GM18951 (cell line): ENCODE data around the gene NR3C1.

ENCODE experiments used
- POLR2A ChIP-seq: IDR thresholded peaks from 4 replicates; pipeline ENCODE4 v1.6.1; 2011; ENCODE audit warnings: mild to moderate bottlenecking; ENCODE audit not compliant: insufficient read length, insufficient read depth; ENCODE audit errors: extremely low read depth
- in situ Hi-C: fragments of 300-500 bp; cut with MboI; formaldehyde crosslinking; loops from one replicate; pipeline ENCODE4 v1.12.0; 2022; ENCODE audit warnings: low sequenced_read_pairs, mixed read lengths, inconsistent platforms; ENCODE audit not compliant: unreplicated experiment

NR3C1 gene

GRCh38 chr5:143271431-143271830, 132.1 kb downstream of the NR3C1 start:
- TF ChIP-seq POLR2A: no peak
- in situ Hi-C loops: no loop called here

GRCh38 chr5:143268388-143268787, 135.1 kb downstream of the NR3C1 start:
- in situ Hi-C loops: no loop called here
- no peak for TF ChIP-seq POLR2A

- in situ Hi-C loops: no loop called here
- no peak for TF ChIP-seq POLR2A
These were observed 136.3 kb downstream of the NR3C1 start for GRCh38 chr5:143267186-143267585.

- TF ChIP-seq POLR2A: no peak
- in situ Hi-C loops: no loop called here
These were observed 137.5 kb downstream of the NR3C1 start for GRCh38 chr5:143265995-143266394.

GRCh38 chr5:143263272-143263810, 140.1 kb downstream of the NR3C1 start:
- no peak for TF ChIP-seq POLR2A
- in situ Hi-C loops: no loop called here

GRCh38 chr5:143262393-143263174, 140.9 kb downstream of the NR3C1 start:
- TF ChIP-seq POLR2A: no peak
- in situ Hi-C loops: no loop called here

- in situ Hi-C loops: no loop called here
- TF ChIP-seq POLR2A: no peak
These were observed 141.6 kb downstream of the NR3C1 start for GRCh38 chr5:143261748-143262392.

GRCh38 chr5:143259254-143259605, 144.3 kb downstream of the NR3C1 start:
- in situ Hi-C loops: no loop called here
- TF ChIP-seq POLR2A: no peak

GRCh38 chr5:143258559-143259253, 144.8 kb downstream of the NR3C1 start:
- in situ Hi-C loops: no loop called here
- no peak for TF ChIP-seq POLR2A

GRCh38 chr5:143254819-143255218, 148.7 kb downstream of the NR3C1 start:
- in situ Hi-C loops: no loop called here
- no peak for TF ChIP-seq POLR2A

- TF ChIP-seq POLR2A: no peak
- in situ Hi-C loops: no loop called here
These were observed 151.5 kb downstream of the NR3C1 start for GRCh38 chr5:143251946-143252345.

GRCh38 chr5:143251190-143251589, 152.3 kb downstream of the NR3C1 start:
- in situ Hi-C loops: no loop called here

GRCh38 chr5:143249851-143250250, 153.6 kb downstream of the NR3C1 start:
- TF ChIP-seq POLR2A: no peak
- in situ Hi-C loops: no loop called here

More at GRCh38 chr5:143251190-143251589, 152.3 kb downstream of the NR3C1 start:
- TF ChIP-seq POLR2A: no peak

- in situ Hi-C loops: no loop called here
- no peak for TF ChIP-seq POLR2A
These were observed 154.5 kb downstream of the NR3C1 start for GRCh38 chr5:143248822-143249579.
